ENCODE data around the gene ART1.

DNA sequence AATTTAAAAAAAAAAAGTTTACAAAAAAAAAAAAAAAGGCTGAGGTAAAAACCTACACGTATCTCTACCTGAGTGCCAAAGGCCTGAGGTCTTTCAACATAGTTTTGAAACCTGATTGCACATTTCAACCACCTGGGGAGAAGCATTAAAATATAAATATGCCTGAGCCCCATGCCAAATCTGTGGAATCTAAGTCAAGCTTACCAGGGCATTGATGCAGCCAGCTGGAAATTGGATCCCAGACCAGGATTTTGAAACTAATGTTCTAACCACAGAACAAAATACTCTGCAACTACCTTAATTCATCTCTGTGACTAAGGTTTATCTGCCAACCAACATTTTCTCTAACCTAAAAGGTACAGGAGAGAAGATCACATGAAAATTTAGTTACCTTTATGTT is 65.0 kb downstream of the ART1 start:
- no peak for TF ChIP-seq POLR2A (IDR thresholded peaks at IDR 0.05)
- TF ChIP-seq, protein P1, sequence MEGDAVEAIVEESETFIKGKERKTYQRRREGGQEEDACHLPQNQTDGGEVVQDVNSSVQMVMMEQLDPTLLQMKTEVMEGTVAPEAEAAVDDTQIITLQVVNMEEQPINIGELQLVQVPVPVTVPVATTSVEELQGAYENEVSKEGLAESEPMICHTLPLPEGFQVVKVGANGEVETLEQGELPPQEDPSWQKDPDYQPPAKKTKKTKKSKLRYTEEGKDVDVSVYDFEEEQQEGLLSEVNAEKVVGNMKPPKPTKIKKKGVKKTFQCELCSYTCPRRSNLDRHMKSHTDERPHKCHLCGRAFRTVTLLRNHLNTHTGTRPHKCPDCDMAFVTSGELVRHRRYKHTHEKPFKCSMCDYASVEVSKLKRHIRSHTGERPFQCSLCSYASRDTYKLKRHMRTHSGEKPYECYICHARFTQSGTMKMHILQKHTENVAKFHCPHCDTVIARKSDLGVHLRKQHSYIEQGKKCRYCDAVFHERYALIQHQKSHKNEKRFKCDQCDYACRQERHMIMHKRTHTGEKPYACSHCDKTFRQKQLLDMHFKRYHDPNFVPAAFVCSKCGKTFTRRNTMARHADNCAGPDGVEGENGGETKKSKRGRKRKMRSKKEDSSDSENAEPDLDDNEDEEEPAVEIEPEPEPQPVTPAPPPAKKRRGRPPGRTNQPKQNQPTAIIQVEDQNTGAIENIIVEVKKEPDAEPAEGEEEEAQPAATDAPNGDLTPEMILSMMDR (IDR thresholded peaks at IDR 0.05 in 4 of 5, conservative IDR thresholded peaks at IDR 0.05 in 1 of 5) = no peak

Measured in gastrocnemius medialis (tissue), 4 donors.